Coronary artery (tissue), 2 donors: ENCODE data around the gene MCRIP2.

ENCODE experiments used
- DNase-seq: peaks from one replicate; pipeline ENCODE4 v3.0.0-alpha.2; 2017; ENCODE audit warnings: low spot score
- H3K27ac ChIP-seq, 2 donors: fragments of 200-600 bp; sonication (generic); one replicate each; pipeline ENCODE4 v1.5.1; 2016 to 2019
- H3K4me3 ChIP-seq: fragments of 200-600 bp; sonication (generic); 2 replicates; pipeline ENCODE4 v1.5.1; 2016; ENCODE audit warnings: mild to moderate bottlenecking, moderate library complexity
- CTCF ChIP-seq: fragments of 200-600 bp; sonication (generic); IDR thresholded peaks from one replicate; pipeline ENCODE4 v1.5.1; 2019; ENCODE audit warnings: antibody characterized with exemption

MCRIP2 gene

DNA sequence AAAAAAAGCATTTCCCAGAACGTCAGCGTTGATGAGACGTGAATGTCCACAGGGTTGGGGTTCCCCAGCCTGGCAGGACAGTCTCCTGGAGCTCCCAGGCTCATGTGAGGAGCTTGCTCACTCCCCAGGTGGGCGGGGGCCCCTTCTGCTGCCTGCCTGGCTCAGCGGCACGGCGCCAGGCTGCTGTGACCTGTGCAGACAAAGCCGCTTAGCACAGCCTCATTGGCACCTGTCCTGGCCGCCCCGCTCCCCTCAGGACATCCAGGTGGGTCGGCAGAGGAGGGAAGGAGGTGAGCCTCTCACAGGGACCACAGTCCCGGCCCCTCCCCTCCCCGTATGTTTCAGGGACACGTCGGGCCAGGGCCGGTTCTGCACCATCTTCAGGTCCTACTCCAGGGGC lies 23.8 kb upstream of the MCRIP2 start:
- Histone ChIP-seq H3K27ac (no peak overlapping the region), H3K4me3 (no peak overlapping the region)
- no peak for DNase-seq

DNA sequence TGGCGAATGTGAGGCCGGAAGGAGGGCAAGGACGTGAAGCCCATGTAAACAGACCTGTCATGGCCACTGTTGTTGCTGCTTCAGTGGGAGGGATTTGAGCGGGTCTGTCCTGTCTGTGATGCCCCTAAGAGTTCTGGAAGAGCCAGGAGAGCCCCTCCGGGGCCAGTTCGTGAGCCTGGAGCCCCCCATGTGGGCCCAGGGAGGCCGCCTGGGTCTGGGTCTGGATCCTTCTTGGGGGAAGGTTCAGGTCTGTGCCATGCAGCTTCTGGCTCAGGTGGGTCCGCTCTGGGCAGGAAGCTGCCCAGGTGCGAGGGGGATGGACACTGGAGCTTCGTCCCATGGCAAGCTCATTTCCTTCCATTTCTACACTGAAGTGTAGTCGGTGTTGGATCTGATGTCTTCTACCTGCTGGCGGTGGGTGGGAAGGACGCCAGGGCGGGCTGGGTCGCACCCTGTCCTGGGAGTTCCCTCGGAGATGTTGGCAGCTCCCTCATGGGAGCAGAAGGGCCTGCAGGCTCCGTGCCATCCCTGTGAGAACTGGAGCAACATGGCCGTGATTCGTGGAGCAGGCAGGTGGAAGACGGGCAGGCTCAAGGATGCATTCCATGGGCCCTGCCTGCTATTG lies 22.0 kb upstream of the MCRIP2 start:
- DNase-seq, result no peak
- Histone ChIP-seq H3K27ac (no peak overlapping the region), H3K4me3 (no peak overlapping the region)
- no peak for TF ChIP-seq CTCF

More for the DNA sequence above, 23.8 kb upstream of the MCRIP2 start:
- no peak for TF ChIP-seq CTCF

DNA sequence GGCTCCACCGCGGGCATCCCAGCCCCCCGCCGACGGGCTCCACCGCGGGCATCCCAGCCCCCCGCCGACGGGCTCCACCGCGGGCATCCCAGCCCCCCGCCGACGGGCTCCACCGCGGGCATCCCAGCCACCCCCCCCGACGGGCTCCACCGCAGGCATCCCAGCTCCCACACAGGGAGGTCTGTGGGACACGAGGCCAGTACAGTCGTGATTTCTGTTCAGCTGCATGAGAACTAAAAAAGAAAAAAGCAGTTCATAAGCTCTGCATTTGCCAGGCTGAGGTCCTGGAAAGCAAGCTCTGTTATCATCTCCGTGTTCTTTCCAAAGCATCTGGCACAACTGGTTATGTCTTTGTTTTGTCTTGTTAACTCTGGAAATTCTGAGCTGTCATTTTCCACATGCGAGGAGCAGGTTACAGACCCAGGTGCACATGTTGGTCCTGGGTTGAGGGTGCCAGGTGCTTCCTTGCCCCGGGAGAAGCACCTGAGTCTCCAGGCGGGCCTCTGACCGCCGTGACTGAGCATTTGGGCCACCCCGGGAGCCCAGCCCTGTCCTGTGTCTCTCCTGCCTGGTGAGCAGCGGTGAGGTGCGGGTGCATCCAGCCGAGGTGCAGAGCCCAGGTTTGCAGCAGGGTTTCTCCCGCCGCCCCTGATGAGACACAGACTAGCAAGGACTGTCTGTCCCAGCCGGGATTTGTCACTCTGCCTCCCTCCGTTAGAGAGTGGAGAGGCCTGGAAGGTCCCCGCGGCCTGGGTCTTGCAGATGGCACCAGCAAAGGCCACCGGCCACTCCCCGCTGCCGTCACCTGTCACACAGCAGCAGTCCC lies 20.7 kb upstream of the MCRIP2 start:
- Histone ChIP-seq H3K4me3 (no peak overlapping the region), H3K27ac (no peak overlapping the region)
- no peak for TF ChIP-seq CTCF
- DNase-seq, result no peak

GRCh38 chr16:621526-622105 lies 20.0 kb upstream of the MCRIP2 start:
- H3K27ac ChIP-seq, result no peak overlapping the region
- no peak for TF ChIP-seq CTCF
- no peak for DNase-seq
- H3K4me3 ChIP-seq, result no peak overlapping the region

GRCh38 chr16:622920-623280 lies 18.7 kb upstream of the MCRIP2 start:
- no peak for DNase-seq
- Histone ChIP-seq H3K4me3 (no peak overlapping the region), H3K27ac (no peak overlapping the region)
- TF ChIP-seq CTCF, result no peak

GRCh38 chr16:624526-625070 lies 17.0 kb upstream of the MCRIP2 start:
- Histone ChIP-seq H3K27ac (no peak overlapping the region), H3K4me3 (no peak overlapping the region)
- TF ChIP-seq CTCF, result no peak
- DNase-seq, result no peak
